GM11168 (cell line): ENCODE results near the gene SBF1.

ENCODE experiments used
- in situ Hi-C: fragments of 300-500 bp; cut with MboI; formaldehyde crosslinking; loops from one replicate; pipeline ENCODE4 v1.12.0; 2022; ENCODE audit warnings: low sequenced_read_pairs; ENCODE audit not compliant: unreplicated experiment

The SBF1 gene

DNA sequence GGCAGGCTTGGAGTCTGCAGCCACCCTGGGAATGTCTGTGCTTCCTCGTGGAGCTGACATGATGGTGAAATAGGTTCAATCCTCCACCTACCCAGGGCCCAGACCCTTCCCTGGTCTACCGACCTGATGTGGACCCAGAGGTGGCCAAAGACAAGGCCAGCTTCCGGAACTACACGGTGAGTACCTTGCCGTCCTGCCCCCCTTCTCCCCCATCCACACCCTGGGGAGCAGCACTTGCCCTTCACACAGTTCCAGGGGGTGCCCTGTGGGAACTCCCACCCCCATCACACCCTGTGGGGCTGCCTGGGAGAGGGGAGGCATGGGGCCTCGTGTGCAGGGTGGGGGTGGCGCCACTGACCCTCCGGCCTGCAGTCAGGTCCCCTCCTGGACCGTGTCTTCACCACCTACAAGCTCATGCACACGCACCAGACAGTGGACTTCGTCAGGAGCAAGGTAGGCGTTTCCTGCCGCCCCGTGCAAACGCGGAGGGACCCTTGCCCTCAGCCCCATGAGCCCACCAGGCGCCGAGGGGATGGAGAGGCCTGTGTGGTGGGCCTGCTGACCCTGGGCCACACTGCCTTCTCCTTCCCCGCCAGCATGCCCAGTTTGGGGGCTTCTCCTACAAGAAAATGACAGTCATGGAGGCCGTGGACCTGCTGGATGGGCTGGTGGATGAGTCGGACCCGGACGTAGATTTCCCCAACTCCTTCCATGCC is 12.6 kb upstream of the SBF1 start:
- in situ Hi-C loops: no loop called here

GRCh38 chr22:50486561-50487289 is 11.9 kb upstream of the SBF1 start, which contains the start of gene MIOX:
TSS of gene MIOX (plus strand) at chr22:50486859. CDS start at chr22:50486898, 39 bp downstream.
- in situ Hi-C loops: no loop called here

DNA sequence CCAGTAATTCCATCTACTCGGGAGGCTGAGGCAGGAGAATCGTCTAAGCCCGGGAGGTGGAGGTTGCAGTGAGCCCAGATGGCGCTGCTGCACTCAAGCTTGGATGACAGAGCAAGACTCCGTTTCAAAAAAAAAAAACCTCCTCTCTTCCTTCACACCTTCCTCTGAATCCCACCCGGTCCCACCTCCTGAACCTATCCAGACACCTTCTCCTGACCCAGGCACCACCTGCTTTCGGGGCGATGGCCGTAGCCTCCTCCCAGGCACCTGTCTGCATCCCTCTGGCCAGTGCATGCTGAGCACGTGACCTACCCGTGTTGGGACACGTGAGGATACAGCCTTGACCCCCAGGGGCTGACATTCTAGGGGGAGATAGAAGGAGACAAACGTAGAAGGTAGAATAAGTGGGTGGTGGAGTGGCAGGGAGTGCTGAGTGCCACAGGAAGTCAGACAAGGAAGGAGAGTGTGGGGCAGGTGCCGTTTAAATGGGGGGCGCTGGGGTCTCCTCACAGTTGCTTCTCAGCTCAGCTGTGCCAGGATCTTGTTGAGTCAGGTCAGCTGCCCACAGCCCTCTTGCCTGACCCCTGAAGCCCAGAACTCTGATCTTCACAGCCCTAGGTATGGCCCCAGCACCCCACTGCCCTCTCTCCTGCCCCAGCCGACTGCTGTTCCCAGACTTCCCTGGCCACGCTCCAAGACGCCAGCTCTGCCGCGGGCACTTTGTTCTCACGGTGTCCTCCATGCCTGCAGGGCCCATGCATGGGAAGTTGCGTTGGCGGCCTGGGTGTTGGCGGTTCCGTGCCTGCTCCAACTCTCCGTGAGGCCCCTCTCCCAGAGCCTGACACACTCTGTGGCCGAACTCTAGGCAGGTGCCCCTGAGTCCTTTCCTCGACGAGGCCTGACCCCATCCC is 10.6 kb upstream of the SBF1 start:
- in situ Hi-C loops: no loop called here

GRCh38 chr22:50483977-50484853 is 9.4 kb upstream of the SBF1 start:
- in situ Hi-C loops: no loop called here

- in situ Hi-C loops: no loop called here
These were observed 8.7 kb upstream of the SBF1 start for GRCh38 chr22:50483556-50483955.

GRCh38 chr22:50483106-50483505 is 8.3 kb upstream of the SBF1 start:
- in situ Hi-C loops: no loop called here

GRCh38 chr22:50482107-50483074 is 7.6 kb upstream of the SBF1 start:
- in situ Hi-C loops: no loop called here

DNA sequence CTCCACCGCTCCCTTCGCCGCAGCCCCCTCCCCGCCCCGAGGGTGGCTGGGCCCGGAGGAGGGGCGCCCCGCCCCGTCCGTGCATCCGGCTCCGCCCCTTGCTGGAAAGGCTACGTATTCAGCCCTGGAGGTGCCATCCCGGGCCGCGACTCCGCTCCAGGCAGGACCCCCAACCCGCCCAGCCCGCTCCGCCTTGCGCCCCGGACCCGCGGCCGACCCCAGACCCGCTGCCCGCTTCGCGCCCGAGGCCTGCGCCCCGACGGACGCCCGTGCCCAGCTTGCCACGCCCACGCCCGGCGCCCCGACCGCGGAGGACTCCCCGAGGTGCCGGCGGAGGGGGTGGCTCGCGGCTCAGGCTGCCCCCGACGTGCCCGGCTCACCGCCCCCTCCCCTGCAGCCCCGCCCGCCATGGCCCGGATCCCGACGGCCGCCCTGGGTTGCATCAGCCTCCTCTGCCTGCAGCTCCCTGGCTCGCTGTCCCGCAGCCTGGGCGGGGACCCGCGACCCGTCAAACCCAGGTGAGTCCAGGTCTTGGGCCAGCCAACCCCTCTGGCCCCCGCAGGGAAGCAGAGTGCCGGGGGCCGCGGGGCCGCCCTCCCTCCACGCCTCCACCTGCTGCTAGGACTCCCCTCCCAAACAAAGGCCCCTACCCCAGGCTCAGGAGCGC is 6.7 kb upstream of the SBF1 start, which contains the start of gene ADM2:
Gene ADM2, plus strand, starts transcription at position 104 of the 667 bp plus-strand sequence. Its CDS starts 305 bp downstream, at position 409.
- in situ Hi-C loops: no loop called here

GRCh38 chr22:50481045-50481439 is 6.2 kb upstream of the SBF1 start:
- in situ Hi-C loops: no loop called here

GRCh38 chr22:50479721-50480120 is 4.9 kb upstream of the SBF1 start:
- in situ Hi-C loops: no loop called here

- in situ Hi-C loops: no loop called here
These were observed 3.1 kb upstream of the SBF1 start for GRCh38 chr22:50477923-50478322.

- in situ Hi-C loops: no loop called here
These were observed 2.0 kb upstream of the SBF1 start for GRCh38 chr22:50476868-50477267.

- in situ Hi-C loops: no loop called here
These were observed 792 bp upstream of the SBF1 start for GRCh38 chr22:50475652-50476002.

- in situ Hi-C loops: no loop called here
These were observed 772 bp downstream of the SBF1 start for GRCh38 chr22:50473855-50474671.

- in situ Hi-C loops: no loop called here
These were observed 1.7 kb downstream of the SBF1 start for GRCh38 chr22:50473088-50473487.

- in situ Hi-C loops: no loop called here
These were observed 2.9 kb downstream of the SBF1 start for GRCh38 chr22:50471962-50472361.

- in situ Hi-C loops: no loop called here
These were observed 3.5 kb downstream of the SBF1 start for GRCh38 chr22:50471197-50471847.
